ENCODE measurements around the gene MDGA2.

- TF ChIP-seq CTCF (IDR thresholded peaks at IDR 0.05) (no peak), TAF1 (IDR thresholded peaks at IDR 0.05; ENCODE audit: borderline replicate concordance, low read depth, low read length) (no peak)
Observed at GRCh38 chr14:47439953-47440352, 235.5 kb downstream of the MDGA2 start.

Data from SK-N-SH (cell line).